ENCODE results near the gene PI4KA.

The PI4KA gene

GRCh38 chr22:20881869-20882815, 23.5 kb upstream of the PI4KA start:
- H3K27ac ChIP-seq (replicated peaks), result no peak overlapping the region
- no peak for DNase-seq (ENCODE audit: low read depth in 1 of 2, low spot score in 1 of 2)
- no peak for TF ChIP-seq REST (IDR thresholded peaks at IDR 0.05; ENCODE audit: insufficient replicate concordance, low read depth)
- no peak for TF ChIP-seq GABPA (IDR thresholded peaks at IDR 0.05; ENCODE audit: low read depth)
- TF ChIP-seq CTCF (IDR thresholded peaks at IDR 0.05; ENCODE audit: insufficient read depth, low read length), result no peak
- no peak for TF ChIP-seq POLR2AphosphoS5 (IDR thresholded peaks at IDR 0.05; ENCODE audit: low read depth)
- no peak for TF ChIP-seq SPI1 (IDR thresholded peaks at IDR 0.05; ENCODE audit: borderline replicate concordance, low read depth)
- no peak overlapping the region for H3K4me3 ChIP-seq (replicated peaks; ENCODE audit: insufficient read depth, low read length)
- H3K27me3 ChIP-seq (ENCODE audit: insufficient read depth, poor library complexity, severe bottlenecking), result no peaks in the 10 kb centered on the region

GRCh38 chr22:20881231-20881630, 22.6 kb upstream of the PI4KA start:
- DNase-seq (ENCODE audit: low read depth in 1 of 2, low spot score in 1 of 2), result no peak
- TF ChIP-seq SPI1 (IDR thresholded peaks at IDR 0.05; ENCODE audit: borderline replicate concordance, low read depth) (no peak), CTCF (IDR thresholded peaks at IDR 0.05; ENCODE audit: insufficient read depth, low read length) (no peak), POLR2AphosphoS5 (IDR thresholded peaks at IDR 0.05; ENCODE audit: low read depth) (no peak), GABPA (IDR thresholded peaks at IDR 0.05; ENCODE audit: low read depth) (no peak), REST (IDR thresholded peaks at IDR 0.05; ENCODE audit: insufficient replicate concordance, low read depth) (no peak)
- Histone ChIP-seq H3K27me3 (ENCODE audit: insufficient read depth, poor library complexity, severe bottlenecking) (no peaks in the 10 kb centered on the region), H3K27ac (replicated peaks) (no peak overlapping the region), H3K4me3 (replicated peaks; ENCODE audit: insufficient read depth, low read length) (no peak overlapping the region)

- no peak for DNase-seq (ENCODE audit: low read depth in 1 of 2, low spot score in 1 of 2)
- Histone ChIP-seq H3K27ac (replicated peaks) (no peak overlapping the region), H3K4me3 (replicated peaks; ENCODE audit: insufficient read depth, low read length) (no peak overlapping the region), H3K27me3 (ENCODE audit: insufficient read depth, poor library complexity, severe bottlenecking) (no peaks in the 10 kb centered on the region)
- TF ChIP-seq REST (IDR thresholded peaks at IDR 0.05; ENCODE audit: insufficient replicate concordance, low read depth), result no peak
- TF ChIP-seq POLR2AphosphoS5 (IDR thresholded peaks at IDR 0.05; ENCODE audit: low read depth), result no peak
- TF ChIP-seq GABPA (IDR thresholded peaks at IDR 0.05; ENCODE audit: low read depth), result no peak
Measured at GRCh38 chr22:20877715-20878114, 19.1 kb upstream of the PI4KA start.

All from HL-60 (cell line).